Peyer's patch (tissue), 4 donors: ENCODE results near the gene NPL.

Source experiments
- POLR2A ChIP-seq, 2 donors: fragments of 450-650 bp; IDR thresholded peaks; one replicate each; pipeline ENCODE4 v1.5.1; 2017; ENCODE audit warnings: antibody characterized with exemption in 2 of 2, mild to moderate bottlenecking in 2 of 2, moderate library complexity in 2 of 2
- TF ChIP-seq, protein P1 (sequence below), 6 experiments: fragments of 450-650 bp in 4 of 6; fragments of 200-600 bp in 2 of 6; sonication (generic) in 1 of 6; IDR thresholded peaks; one replicate each; pipeline ENCODE4 v1.5.1; 2017 to 2019; ENCODE audit warnings: antibody characterized with exemption in 6 of 6, mild to moderate bottlenecking in 3 of 6, moderate library complexity in 1 of 6

DNA sequence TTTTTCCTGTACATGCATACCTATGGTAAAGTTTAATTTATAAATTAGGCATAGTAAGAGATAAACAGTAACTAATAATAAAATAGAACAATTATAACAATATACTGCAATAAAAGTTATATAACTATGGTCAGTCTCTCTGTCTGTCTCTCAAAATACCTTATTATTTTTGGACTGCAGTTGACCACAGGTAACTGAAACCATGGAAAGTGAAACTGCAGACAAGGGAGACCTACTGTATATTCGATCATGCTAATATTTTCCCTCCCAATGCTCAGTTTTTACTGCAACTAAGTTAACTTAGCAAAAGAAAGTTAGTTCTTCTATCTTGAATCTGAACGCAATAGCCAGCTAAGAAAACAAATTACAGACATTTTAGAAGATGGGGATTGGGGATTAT is 37.3 kb downstream of the NPL start:
- TF ChIP-seq, protein P1, sequence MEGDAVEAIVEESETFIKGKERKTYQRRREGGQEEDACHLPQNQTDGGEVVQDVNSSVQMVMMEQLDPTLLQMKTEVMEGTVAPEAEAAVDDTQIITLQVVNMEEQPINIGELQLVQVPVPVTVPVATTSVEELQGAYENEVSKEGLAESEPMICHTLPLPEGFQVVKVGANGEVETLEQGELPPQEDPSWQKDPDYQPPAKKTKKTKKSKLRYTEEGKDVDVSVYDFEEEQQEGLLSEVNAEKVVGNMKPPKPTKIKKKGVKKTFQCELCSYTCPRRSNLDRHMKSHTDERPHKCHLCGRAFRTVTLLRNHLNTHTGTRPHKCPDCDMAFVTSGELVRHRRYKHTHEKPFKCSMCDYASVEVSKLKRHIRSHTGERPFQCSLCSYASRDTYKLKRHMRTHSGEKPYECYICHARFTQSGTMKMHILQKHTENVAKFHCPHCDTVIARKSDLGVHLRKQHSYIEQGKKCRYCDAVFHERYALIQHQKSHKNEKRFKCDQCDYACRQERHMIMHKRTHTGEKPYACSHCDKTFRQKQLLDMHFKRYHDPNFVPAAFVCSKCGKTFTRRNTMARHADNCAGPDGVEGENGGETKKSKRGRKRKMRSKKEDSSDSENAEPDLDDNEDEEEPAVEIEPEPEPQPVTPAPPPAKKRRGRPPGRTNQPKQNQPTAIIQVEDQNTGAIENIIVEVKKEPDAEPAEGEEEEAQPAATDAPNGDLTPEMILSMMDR (IDR thresholded peaks at IDR 0.05), result no peak
- TF ChIP-seq POLR2A (IDR thresholded peaks at IDR 0.05), result no peak
